Measurements from ENCODE around the gene SAFB.
"Not testable (repeated sequence)": the region's sequence is repeated elsewhere in the genome, so short reads cannot be mapped to it uniquely, and the experiment has no call there.

Gene SAFB

GRCh38 chr19:5595129-5595528 is 27.8 kb upstream of the SAFB start:
- DNase-seq (ENCODE audit: low spot score), result no peak

GRCh38 chr19:5595745-5596144 is 27.1 kb upstream of the SAFB start:
- DNase-seq (ENCODE audit: low spot score), result no peak

DNA sequence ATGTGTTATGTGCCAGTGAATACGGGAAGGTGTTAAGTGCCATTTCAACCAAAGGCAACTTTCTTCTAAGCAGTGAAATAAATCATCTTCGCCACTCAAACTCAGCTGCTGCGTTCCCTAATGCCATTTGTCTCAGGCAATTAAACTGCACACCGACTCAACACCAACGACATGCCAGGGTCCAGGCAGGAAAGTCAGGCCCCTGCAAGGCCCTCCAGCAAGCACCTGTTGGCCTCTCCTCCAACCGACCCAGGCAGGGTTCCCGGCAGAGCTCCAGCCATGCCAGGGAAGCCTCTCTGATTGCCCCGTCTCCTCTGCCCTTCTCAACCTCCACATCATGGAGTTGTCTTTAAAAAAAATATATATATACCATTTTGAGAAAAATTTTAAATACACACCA is 22.1 kb upstream of the SAFB start:
- no peak for DNase-seq (ENCODE audit: low spot score)

GRCh38 chr19:5603626-5604025 is 19.3 kb upstream of the SAFB start:
- no peak for DNase-seq (ENCODE audit: low spot score)

GRCh38 chr19:5605362-5605761 is 17.5 kb upstream of the SAFB start:
- DNase-seq (ENCODE audit: low spot score), result no peak

DNA sequence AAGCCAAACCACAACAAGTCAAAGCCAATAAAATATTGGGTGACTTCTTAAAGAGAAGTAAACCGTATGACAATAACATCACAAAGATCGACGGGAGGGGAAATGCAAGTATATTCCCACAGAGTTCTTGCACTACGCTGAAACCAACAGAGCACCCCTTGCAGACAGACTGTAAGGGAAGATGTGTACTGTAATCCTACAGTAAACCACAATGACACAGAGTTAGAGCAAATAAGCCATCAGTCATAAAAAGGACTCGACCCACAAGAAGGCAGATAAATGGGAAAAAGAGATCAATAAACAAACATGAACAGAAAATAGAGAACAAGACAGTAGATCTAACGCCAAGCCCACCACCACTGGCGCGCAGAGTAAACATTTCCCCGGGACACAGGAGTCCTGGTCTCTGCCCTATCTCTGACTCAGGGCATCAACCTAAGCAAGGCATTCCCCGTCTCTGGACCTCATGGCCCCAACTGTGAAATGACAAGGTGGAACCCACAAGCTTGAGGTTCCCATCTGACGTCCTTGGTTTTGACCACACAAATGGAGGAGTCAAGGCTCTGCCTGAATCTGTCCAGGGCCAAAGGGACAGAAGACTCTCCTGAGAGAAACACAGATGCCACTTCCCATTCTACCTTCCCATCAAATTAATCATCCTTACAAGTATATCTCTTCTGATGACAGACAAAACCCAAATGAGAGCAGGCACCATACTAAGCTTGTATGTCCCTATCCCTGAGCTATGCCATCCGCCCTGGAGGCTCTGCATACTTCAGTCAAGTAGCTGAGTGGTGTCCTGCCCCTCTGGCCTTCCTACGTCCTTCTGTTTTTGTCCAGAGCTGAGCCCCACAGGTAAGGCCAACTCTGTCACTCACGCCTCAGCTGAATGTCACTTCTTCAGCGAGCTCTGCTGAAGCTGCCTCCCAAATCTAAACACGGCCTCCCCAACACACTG is 15.3 kb upstream of the SAFB start:
- no peak for DNase-seq (ENCODE audit: low spot score)

DNA sequence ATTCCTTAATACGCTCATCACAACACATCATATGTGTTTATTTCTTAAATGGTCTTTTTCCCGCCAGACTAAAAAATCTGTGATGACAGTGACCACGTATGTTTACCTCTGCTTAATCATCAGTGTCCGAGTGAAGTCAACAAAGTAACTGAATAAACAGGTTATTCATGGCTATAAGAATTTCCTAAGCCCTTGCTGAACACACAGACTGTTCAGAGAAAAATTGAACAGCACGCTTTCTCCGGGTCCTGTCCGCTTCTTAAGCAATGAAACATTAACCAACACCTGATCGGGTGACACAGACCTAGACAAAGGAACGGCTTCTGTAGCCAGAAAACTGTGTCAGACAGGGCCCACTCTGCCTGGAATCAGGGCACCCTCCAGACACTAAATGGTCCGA is 14.6 kb upstream of the SAFB start:
- no peak for DNase-seq (ENCODE audit: low spot score)

GRCh38 chr19:5608766-5609165 is 14.1 kb upstream of the SAFB start:
- DNase-seq (ENCODE audit: low spot score), result not testable (repeated sequence)

GRCh38 chr19:5609881-5610448 is 12.9 kb upstream of the SAFB start:
- DNase-seq (ENCODE audit: low spot score), result no peak

DNA sequence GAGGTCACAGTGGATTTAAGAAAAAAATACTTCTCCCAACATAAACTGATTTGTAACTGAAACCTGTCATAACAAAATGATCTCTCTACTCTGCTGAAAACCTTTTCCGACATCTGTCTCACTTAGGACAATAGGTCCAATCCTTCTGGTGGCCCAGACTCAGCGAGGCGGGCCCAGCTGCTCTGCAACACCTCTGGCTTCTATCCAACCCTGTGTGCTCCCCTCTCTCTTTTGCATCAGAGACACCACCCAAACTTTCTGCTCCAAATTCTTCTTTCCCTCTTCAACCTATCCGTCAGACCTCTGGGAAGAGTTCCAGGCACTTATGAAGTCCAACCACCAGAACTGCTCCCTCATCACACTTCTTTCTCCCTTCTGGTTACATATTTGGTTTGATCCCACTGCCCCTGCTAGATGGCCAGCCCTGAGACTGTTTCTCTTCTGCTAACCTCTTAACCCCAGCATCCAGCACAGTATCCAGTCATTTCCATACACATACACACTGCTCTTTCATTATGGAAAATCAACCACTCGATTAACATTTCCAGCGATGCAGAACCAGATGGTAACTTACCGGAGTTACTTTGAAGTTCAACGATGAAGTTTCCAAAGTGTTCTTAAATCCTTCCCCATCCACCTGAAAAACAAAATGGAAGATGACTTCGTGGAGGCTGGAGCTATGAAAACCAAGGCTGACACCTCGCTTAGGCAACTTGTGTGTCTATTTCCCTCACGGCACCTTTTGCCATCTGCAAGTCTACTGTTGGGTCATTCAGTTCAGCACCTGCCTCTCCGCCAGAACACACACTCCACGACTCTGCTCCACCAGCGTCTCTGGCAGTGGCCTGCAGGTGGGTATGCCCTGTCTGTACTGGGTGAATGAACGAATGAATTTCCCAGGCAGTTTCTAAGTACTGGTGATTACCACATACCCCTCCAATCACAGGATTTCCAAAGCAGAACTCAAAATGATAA is 9.7 kb upstream of the SAFB start:
- no peak for DNase-seq (ENCODE audit: low spot score)

DNA sequence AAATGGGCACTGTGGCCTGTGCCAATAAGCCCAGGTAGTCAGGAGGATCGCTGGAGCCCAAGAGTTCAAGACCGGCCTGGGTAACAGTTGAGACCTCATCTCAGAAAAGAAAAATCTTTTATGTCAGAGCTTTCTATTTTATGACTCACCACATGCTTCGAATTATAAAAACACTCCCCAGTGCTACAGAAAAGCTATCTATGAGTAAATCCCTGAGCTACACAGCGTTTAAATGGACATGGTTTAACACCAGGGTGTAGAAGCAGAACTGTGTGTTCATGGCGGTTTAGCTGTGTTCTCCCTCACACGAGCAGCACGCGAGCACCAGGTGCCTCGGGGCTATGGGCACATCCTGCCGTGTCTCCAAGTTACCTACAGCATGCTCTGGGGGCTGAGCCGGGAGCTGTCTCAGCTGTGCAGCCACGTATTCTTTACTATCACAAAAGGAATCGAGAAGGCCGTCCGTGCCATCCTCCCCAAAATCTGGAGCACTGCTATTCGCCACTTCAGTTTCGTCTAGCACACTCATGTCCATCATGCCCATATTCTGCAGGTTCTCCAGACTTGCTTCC is 7.0 kb upstream of the SAFB start:
- no peak for DNase-seq (ENCODE audit: low spot score)

- no peak for DNase-seq (ENCODE audit: low spot score)
Measured at GRCh38 chr19:5617080-5617479, 5.8 kb upstream of the SAFB start.

GRCh38 chr19:5618591-5618990 is 4.3 kb upstream of the SAFB start:
- DNase-seq (ENCODE audit: low spot score), result no peak

- no peak for DNase-seq (ENCODE audit: low spot score)
Measured at GRCh38 chr19:5619946-5620345, 2.9 kb upstream of the SAFB start.

GRCh38 chr19:5621311-5621944 is 1.5 kb upstream of the SAFB start:
- no peak for DNase-seq (ENCODE audit: low spot score)

DNA sequence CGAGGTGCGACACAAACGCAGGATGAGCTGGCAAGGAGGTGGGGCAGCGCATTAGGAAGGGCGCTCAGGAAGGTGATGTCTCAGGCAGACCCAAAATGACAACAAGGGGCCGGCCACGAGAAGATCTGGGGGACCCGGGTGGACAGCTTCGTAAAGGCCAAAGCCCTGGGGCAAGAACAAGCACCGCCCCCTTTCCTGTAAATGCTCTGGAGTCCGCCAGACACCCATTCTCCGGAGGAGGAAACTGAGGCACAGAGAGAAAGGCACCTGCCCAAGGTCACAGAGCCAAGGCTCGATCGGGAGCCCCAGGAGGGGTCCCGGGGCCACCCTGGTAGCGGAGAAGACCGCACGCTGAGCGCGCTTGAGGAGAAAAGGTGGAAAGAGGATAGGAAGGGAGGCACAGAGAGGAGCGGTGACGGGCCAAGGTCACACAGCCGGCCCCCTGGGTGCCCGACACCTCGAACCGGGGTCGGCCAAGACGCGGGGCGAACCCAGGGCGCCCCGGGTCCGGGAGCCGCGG is 878 bp upstream of the SAFB start:
- no peak for DNase-seq (ENCODE audit: low spot score)

DNA sequence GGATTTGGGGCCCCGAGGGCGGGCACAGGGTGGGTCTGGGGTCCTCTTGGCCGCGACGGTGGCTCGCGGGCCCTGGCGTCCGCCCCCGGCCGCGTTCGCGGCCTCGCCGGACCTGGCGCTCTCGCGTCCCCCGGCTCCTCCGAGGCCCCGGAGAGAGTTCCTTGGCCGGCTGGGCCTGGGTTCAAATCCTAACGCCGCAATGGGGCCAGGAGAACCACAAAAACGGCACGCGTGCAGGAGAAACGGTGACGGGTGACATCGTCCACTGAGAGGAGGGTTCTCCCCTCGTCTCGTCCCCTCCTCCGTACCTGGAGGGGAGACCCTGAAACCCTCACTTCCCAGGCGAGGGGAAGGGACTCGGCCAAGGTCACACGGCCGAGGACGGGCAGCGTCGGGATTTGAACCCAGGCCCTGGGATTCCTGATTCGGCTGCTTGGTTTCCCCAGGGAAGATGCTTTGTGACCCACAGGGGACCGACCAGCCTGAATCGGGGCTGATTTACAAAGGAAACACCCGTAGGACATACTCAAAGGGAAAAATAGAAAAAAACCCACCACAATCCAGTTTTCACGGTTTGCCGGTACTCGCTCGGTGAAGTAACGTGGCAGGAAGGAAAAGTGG is 624 bp downstream of the SAFB start:
- DNase-seq (ENCODE audit: low spot score), result no peak

DNA sequence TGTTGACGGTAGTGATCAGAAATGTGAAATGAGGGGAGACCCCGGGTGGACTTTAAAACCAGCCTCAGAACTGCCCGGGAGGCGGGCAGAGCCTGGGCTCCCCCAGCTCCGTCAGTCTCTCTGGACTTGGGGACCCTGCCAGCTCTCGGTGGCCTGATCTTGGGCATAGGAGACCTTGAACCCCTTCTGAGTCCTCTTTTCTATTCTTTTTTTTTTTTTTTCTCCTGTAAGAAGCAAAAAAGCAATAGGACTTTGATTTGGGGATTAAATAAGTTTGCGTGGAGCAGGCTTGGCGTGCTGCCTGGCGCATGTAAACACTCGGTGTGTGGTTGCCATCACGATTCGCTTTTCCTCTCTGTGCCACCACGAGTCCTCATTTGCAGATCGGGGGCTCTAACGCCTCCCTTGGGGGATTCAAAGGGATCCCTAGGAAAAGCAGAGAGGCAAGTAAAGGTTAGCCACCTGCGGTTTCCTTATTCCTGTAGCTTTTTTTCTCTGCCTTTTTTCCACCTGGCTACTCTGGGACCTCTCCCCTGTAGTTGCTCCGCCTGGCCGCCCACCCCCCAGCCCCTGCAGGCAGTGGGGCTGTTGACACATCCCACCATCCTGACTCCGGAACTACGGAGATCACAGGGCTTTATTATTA is 1.3 kb downstream of the SAFB start:
- no peak for DNase-seq (ENCODE audit: low spot score)

GRCh38 chr19:5624741-5625278 is 1.9 kb downstream of the SAFB start:
- no peak for DNase-seq (ENCODE audit: low spot score)

DNA sequence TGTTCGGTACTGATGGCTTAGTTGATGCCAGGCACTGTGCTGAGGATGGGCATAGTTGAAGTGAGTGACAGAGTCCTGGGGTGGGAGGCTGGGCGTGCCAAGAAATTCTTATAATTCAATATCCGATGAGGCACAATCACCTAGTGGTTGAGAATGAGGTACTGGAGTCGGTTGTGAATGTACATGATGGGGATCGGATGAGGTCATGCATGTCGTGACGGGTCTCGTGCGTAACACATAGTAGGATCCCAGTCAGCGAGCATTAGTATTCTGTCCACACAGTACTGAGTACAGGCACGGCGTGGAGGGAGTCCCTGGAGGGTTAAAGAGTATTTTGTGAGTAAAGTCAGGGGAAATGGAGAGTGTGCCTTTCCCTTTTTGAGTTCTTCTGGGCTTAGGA is 2.8 kb downstream of the SAFB start:
- DNase-seq (ENCODE audit: low spot score), result no peak
